Neural cell (in vitro differentiated cells): Measurements from ENCODE around the gene RESF1. TPM values are rescaled to one million over a fixed set of nuclear protein-coding genes. Genes with fewer than 3 reads are reported as not detected.

Experiments used
- H2AFZ ChIP-seq: fragments of 200-600, 300-800 bp; sonication (generic), shearing (Covaris generic); 2 replicates; pipeline ENCODE4 v1.6.0; 2014; ENCODE audit warnings: low read depth, mild to moderate bottlenecking, antibody characterized with exemption, low read length, moderate library complexity
- H3F3A ChIP-seq: fragments of 200-600 bp; shearing (Covaris generic); 2 replicates; pipeline ENCODE4 v1.6.1; 2016; ENCODE audit warnings: mild to moderate bottlenecking, moderate library complexity, mixed read lengths, antibody characterized with exemption, low read length; ENCODE audit not compliant: insufficient read depth, poor library complexity, severe bottlenecking
- H3K27ac ChIP-seq: fragments of 200-600, 300-800 bp; sonication (generic), shearing (Covaris generic); 2 replicates; pipeline ENCODE4 v1.5.1; 2014; ENCODE audit warnings: mild to moderate bottlenecking, low read length, moderate library complexity
- H3K27me3 ChIP-seq: fragments of 300-800, 200-600 bp; sonication (generic), shearing (Covaris generic); 2 replicates; pipeline ENCODE4 v1.6.0; 2014; ENCODE audit warnings: mild to moderate bottlenecking, low read depth, low read length, moderate library complexity; ENCODE audit not compliant: insufficient read depth
- H3K36me3 ChIP-seq: fragments of 300-800, 200-600 bp; sonication (generic), shearing (Covaris generic); 2 replicates; pipeline ENCODE4 v1.5.1; 2014; ENCODE audit warnings: mild to moderate bottlenecking, antibody characterized with exemption, low read length, moderate library complexity; ENCODE audit not compliant: insufficient read depth
- H3K4me2 ChIP-seq: fragments of 300-800, 200-600 bp; sonication (generic), shearing (Covaris generic); 2 replicates; pipeline ENCODE4 v1.6.0; 2014; ENCODE audit warnings: mild to moderate bottlenecking, low read length
- H3K4me3 ChIP-seq: fragments of 300-800, 200-600 bp; sonication (generic), shearing (Covaris generic); 2 replicates; pipeline ENCODE4 v1.5.1; 2014; ENCODE audit warnings: mild to moderate bottlenecking, low read length, moderate library complexity
- H3K79me2 ChIP-seq: fragments of 200-600 bp; shearing (Covaris generic); replicated peaks from 2 replicates; pipeline ENCODE4 v1.6.0; 2014; ENCODE audit warnings: mild to moderate bottlenecking, low read length, moderate library complexity; ENCODE audit not compliant: insufficient read depth
- H3K9ac ChIP-seq: fragments of 300-800, 200-600 bp; sonication (generic), shearing (Covaris generic); 2 replicates; pipeline ENCODE4 v1.6.1; 2016; ENCODE audit warnings: mild to moderate bottlenecking, low read length, mixed read lengths
- H3K9me2 ChIP-seq: fragments of 200-600 bp; shearing (Covaris generic); 2 replicates; pipeline ENCODE4 v1.6.1; 2016; ENCODE audit warnings: mild to moderate bottlenecking, low read length, mixed read lengths; ENCODE audit not compliant: insufficient read depth
- H3K9me3 ChIP-seq: fragments of 200-600, 300-800 bp; sonication (generic), shearing (Covaris generic); 2 replicates; pipeline ENCODE4 v1.6.1; 2016; ENCODE audit warnings: mild to moderate bottlenecking, mixed run types, low read length, moderate library complexity, mixed read lengths
- H4K20me1 ChIP-seq: fragments of 200-600 bp; shearing (Covaris generic); 2 replicates; pipeline ENCODE4 v1.6.1; 2016; ENCODE audit warnings: mild to moderate bottlenecking, mixed run types; ENCODE audit not compliant: insufficient read depth
- CTCF ChIP-seq: fragments of 450-650 bp; IDR thresholded peaks from 2 replicates; pipeline ENCODE4 v1.5.1; 2014; ENCODE audit warnings: antibody characterized with exemption, mild to moderate bottlenecking, moderate library complexity; ENCODE audit not compliant: poor library complexity, severe bottlenecking
- EP300 ChIP-seq: fragments of 450-650 bp; conservative IDR thresholded peaks from 2 replicates; pipeline ENCODE4 v1.6.1; 2014; ENCODE audit warnings: antibody characterized with exemption, mild to moderate bottlenecking, moderate library complexity; ENCODE audit not compliant: poor library complexity, severe bottlenecking
- EZH2 ChIP-seq: fragments of 200-600, 300-800 bp; shearing (Covaris generic), sonication (generic); IDR thresholded peaks from 2 replicates; pipeline ENCODE4 v1.6.1; 2014; ENCODE audit warnings: antibody characterized with exemption, low read length, borderline replicate concordance, mild to moderate bottlenecking; ENCODE audit not compliant: insufficient read depth, poor library complexity, severe bottlenecking
- MXI1 ChIP-seq: fragments of 450-650 bp; conservative IDR thresholded peaks from 2 replicates; pipeline ENCODE4 v1.6.1; 2014; ENCODE audit warnings: antibody characterized with exemption, mild to moderate bottlenecking; ENCODE audit not compliant: poor library complexity, severe bottlenecking
- POLR2AphosphoS5 ChIP-seq: IDR thresholded peaks from 2 replicates; pipeline ENCODE4 v1.6.1; 2012
- RAD21 ChIP-seq: fragments of 450-650 bp; conservative IDR thresholded peaks from 2 replicates; pipeline ENCODE4 v1.6.1; 2014; ENCODE audit warnings: antibody characterized with exemption, mild to moderate bottlenecking, moderate library complexity
- REST ChIP-seq: IDR thresholded peaks from 2 replicates; pipeline ENCODE4 v1.6.1; 2012; ENCODE audit warnings: borderline replicate concordance
- SMC3 ChIP-seq: fragments of 450-650 bp; conservative IDR thresholded peaks from 2 replicates; pipeline ENCODE4 v1.6.1; 2014; ENCODE audit warnings: antibody characterized with exemption, mild to moderate bottlenecking, moderate library complexity; ENCODE audit not compliant: poor library complexity
- TAF1 ChIP-seq: IDR thresholded peaks from 2 replicates; pipeline ENCODE4 v1.6.1; 2012; ENCODE audit warnings: low read depth
- polyA plus RNA-seq: library from polyadenylated mRNA; depleted of rRNA; stranded (reverse); fragments of >200 nt; gene quantifications from 2 replicates; pipeline ENCODE4 v1.2.3, GENCODE V29; 2014

RESF1 gene
- polyA plus RNA-seq, 1 donor from 2014 or later = 37.0 TPM

GRCh38 chr12:31962076-31962475 is 2.9 kb downstream of the RESF1 start:
- Histone ChIP-seq H3K36me3 (peaks cover 10% of the 10 kb centered on the region), H3K79me2 (peaks cover 64% of the 10 kb centered on the region), H3K4me3 (peak overlapping the region; percentile 91), H3K9me2 (no peaks in the 10 kb centered on the region), H3K27ac (no peak overlapping the region), H2AFZ (no peak overlapping the region), H3K9ac (no peak overlapping the region), H3K9me3 (no peaks in the 10 kb centered on the region), H3F3A (no peaks in the 10 kb centered on the region), H4K20me1 (no peaks in the 10 kb centered on the region), H3K27me3 (no peaks in the 10 kb centered on the region), H3K4me2 (no peak overlapping the region)
- TF ChIP-seq EP300 (no peak), MXI1 (no peak), SMC3 (no peak), REST (no peak), CTCF (no peak), POLR2AphosphoS5 (no peak), RAD21 (no peak)

- no peaks in the 10 kb centered on the region for H3K27me3 ChIP-seq
- H3K79me2 ChIP-seq = peaks cover 78% of the 10 kb centered on the region
- H3K9me2 ChIP-seq = no peaks in the 10 kb centered on the region
- no peak overlapping the region for H3K4me2 ChIP-seq
- no peak overlapping the region for H3K27ac ChIP-seq
- no peaks in the 10 kb centered on the region for H4K20me1 ChIP-seq
- no peak overlapping the region for H3K9ac ChIP-seq
- no peaks in the 10 kb centered on the region for H3K9me3 ChIP-seq
- no peaks in the 10 kb centered on the region for H3F3A ChIP-seq
- no peak overlapping the region for H3K4me3 ChIP-seq
- TF ChIP-seq SMC3 = no peak
- no peak for TF ChIP-seq MXI1
- TF ChIP-seq RAD21 = no peak
- TF ChIP-seq EZH2 = no peak
- TF ChIP-seq TAF1 = no peak
- TF ChIP-seq POLR2AphosphoS5 = no peak
- no peak for TF ChIP-seq CTCF
- no peak for TF ChIP-seq REST
- no peak for TF ChIP-seq EP300
- H2AFZ ChIP-seq = no peak overlapping the region
- H3K36me3 ChIP-seq = peaks cover 10% of the 10 kb centered on the region
Measured at GRCh38 chr12:31964280-31964679, 5.1 kb downstream of the RESF1 start.
